Endothelial cell (in vitro differentiated cells): ENCODE results near the gene PLXNB3. TPM values are rescaled to one million over a fixed set of nuclear protein-coding genes. Genes with fewer than 3 reads are reported as not detected.

Source experiments
- DNase-seq: peaks from one replicate; pipeline ENCODE4 v3.0.0; 2021; ENCODE audit warnings: low spot score
- H3K27ac Mint-ChIP-seq: one replicate; pipeline ENCODE4 v1.8.0; 2021; ENCODE audit warnings: mixed read lengths, inconsistent platforms; ENCODE audit not compliant: unreplicated experiment
- H3K27me3 Mint-ChIP-seq: one replicate; pipeline ENCODE4 v1.8.0; 2021; ENCODE audit warnings: mild to moderate bottlenecking, moderate library complexity, mixed read lengths, inconsistent platforms; ENCODE audit not compliant: unreplicated experiment
- H3K36me3 Mint-ChIP-seq: one replicate; pipeline ENCODE4 v1.8.0; 2021; ENCODE audit warnings: mild to moderate bottlenecking, low read depth, mixed read lengths, inconsistent platforms; ENCODE audit not compliant: unreplicated experiment
- H3K4me1 Mint-ChIP-seq: one replicate; pipeline ENCODE4 v1.8.0; 2021; ENCODE audit warnings: mild to moderate bottlenecking, mixed read lengths, inconsistent platforms; ENCODE audit not compliant: unreplicated experiment
- H3K4me3 Mint-ChIP-seq: one replicate; pipeline ENCODE4 v1.8.0; 2021; ENCODE audit warnings: mild to moderate bottlenecking, mixed read lengths, inconsistent platforms; ENCODE audit not compliant: unreplicated experiment
- H3K9me3 Mint-ChIP-seq: one replicate; pipeline ENCODE4 v1.8.0; 2021; ENCODE audit warnings: mixed read lengths, inconsistent platforms; ENCODE audit not compliant: unreplicated experiment
- total RNA-seq: library from RNA; stranded (reverse); fragmentation: NEBNext Ultra II Directional; extraction: Animal tissue kit (Norgen Biotek cat#: 25700); gene quantifications from one replicate; pipeline ENCODE4 v1.2.1, GENCODE V29; 2021; ENCODE audit not compliant: unreplicated experiment
- TF ChIP-seq, protein P1 (sequence below): fragments of 200-600 bp; sonication (generic); IDR thresholded peaks from one replicate; pipeline ENCODE4 v1.5.0; 2021; ENCODE audit warnings: antibody characterized with exemption; ENCODE audit not compliant: unreplicated experiment

The PLXNB3 gene
- total RNA-seq, 1 donor from 2014 or later, result 11.2 TPM

DNA sequence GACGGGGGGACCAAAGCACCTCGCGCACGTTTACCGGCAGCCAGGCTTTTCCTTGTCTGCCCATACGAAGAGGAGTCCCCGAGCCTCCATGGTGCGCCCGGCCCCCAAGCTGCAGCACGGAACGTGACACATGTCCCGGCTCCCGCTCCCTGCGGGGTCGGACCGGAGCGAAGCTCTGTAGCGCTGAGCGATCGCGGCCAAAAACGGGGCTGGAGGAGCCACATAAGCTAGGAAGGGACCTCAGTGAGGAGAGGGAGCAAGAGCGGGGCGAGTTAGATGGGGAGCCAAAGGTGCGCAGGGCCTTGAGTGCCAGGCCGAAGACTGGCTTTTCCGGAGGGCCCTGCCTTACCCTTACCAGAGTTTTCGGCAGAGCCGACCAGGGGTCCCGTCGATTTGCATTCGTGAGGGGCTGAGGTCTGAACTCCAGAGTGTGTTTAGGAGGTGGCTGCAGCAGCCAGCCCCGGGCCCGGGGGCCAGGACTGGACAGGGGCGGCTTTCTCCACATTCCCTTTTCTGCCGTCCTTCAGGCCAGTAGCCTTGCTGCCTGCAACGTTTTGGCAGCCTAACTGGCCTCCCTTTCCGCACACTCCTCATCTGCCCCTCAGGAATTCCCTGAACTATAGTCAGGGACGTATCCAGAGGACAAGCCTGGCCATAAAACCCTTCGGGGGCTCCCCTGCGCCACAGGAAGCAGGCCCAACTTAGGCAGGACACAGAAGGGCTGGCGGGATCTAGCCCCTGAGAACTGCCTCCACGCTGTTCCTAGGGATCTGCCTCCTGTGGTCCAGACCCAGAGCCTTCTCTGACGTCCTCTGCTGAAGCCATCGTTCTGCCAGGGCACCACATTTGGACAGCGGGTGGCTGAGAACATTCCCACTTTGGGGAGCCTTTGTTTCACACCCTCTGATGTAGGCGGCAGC is 31.1 kb downstream of the PLXNB3 start:
- H3K36me3 Mint-ChIP-seq, result no peaks in the 10 kb centered on the region
- no peak overlapping the region for H3K27ac Mint-ChIP-seq
- peaks cover 5% of the 10 kb centered on the region for H3K4me1 Mint-ChIP-seq
- no peaks in the 10 kb centered on the region for H3K9me3 Mint-ChIP-seq
- DNase-seq, result no peak
- TF ChIP-seq, protein P1, sequence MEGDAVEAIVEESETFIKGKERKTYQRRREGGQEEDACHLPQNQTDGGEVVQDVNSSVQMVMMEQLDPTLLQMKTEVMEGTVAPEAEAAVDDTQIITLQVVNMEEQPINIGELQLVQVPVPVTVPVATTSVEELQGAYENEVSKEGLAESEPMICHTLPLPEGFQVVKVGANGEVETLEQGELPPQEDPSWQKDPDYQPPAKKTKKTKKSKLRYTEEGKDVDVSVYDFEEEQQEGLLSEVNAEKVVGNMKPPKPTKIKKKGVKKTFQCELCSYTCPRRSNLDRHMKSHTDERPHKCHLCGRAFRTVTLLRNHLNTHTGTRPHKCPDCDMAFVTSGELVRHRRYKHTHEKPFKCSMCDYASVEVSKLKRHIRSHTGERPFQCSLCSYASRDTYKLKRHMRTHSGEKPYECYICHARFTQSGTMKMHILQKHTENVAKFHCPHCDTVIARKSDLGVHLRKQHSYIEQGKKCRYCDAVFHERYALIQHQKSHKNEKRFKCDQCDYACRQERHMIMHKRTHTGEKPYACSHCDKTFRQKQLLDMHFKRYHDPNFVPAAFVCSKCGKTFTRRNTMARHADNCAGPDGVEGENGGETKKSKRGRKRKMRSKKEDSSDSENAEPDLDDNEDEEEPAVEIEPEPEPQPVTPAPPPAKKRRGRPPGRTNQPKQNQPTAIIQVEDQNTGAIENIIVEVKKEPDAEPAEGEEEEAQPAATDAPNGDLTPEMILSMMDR, result no peak
- H3K27me3 Mint-ChIP-seq, result peaks cover 3% of the 10 kb centered on the region
- H3K4me3 Mint-ChIP-seq, result peak overlapping the region; percentile 95

DNA sequence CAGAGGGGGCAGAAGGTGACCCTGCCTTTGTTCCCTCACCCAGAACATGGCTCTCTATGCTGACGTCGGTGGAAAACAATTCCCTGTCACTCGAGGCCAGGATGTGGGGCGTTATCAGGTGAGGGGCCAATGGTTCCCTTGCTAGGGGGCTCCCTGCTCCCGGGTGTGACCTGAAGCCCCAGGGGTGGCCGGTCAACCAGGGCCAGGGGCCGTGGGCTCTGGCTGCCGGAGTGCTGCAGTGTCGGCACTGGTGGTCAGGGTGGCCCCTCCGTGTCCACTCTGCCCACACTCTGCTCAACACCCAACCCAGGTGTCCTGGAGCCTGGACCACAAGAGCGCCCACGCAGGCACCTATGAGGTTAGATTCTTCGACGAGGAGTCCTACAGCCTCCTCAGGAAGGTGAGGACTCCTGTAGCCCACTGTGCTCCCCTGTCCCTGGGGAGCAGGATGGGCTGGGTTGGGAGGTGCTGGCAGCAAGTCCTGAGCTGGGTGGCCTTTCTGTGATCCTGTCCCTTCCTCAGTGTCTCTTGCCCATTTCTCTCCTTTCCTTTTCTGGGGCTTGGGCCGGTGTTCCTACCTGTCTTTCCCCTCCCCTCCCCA is 33.5 kb downstream of the PLXNB3 start:
- Mint-ChIP-seq H3K9me3 (no peaks in the 10 kb centered on the region), H3K36me3 (no peaks in the 10 kb centered on the region), H3K4me1 (peaks cover 5% of the 10 kb centered on the region), H3K4me3 (no peak overlapping the region), H3K27ac (no peak overlapping the region), H3K27me3 (peaks cover 3% of the 10 kb centered on the region)
- DNase-seq, result no peak
- TF ChIP-seq, protein P1, result no peak

DNA sequence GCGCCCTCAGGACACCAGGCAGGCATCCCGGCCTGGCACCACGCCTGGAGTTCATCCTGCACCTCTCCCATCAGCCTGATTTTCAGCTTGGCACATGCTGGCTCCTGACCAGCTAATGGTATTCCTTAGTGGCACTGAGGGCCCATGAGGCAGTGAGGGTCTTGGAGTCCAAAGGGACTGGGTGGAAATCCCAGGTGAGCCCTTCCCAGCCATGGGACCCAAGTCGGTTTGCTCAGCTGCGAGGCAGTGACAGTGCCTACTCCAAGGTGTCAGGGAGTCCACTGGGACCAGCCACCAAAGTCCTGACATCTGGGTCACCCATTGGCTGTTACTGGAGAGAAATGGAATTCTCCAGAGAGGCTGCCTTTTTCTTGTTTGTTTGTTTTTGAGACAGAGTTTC is 35.3 kb downstream of the PLXNB3 start:
- Mint-ChIP-seq H3K4me1 (no peaks in the 10 kb centered on the region), H3K27ac (no peak overlapping the region), H3K36me3 (no peaks in the 10 kb centered on the region), H3K27me3 (peaks cover 2% of the 10 kb centered on the region), H3K4me3 (no peak overlapping the region), H3K9me3 (no peaks in the 10 kb centered on the region)
- TF ChIP-seq, protein P1, result no peak
- no peak for DNase-seq

DNA sequence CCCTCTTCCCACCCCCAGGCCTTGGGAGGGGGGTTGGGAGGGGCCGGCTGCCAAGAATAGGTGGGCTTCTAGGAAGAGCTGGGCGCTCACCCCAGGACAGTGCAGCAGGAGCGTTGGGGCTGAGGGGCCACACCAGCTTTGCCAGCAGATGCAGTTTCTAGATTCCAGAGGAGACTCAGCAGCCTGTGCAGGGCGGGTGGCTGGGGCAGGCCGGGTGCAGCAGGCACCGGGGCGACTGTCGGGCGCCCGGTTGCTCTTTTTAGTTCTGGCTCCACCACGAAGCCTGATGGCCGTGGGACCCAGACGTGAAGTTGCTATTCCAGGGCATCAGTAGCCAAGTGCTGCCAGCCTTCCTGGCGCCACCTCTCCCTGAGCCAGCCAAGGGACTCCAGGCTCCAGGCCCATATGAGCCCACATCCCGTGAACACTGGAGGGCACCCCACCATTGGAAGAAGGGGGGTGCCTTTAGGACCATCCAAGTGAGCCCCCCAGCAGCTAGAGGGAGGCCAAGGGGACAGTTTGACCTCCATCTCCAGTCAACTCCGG is 36.2 kb downstream of the PLXNB3 start:
- Mint-ChIP-seq H3K36me3 (no peaks in the 10 kb centered on the region), H3K9me3 (no peaks in the 10 kb centered on the region), H3K4me3 (no peak overlapping the region), H3K4me1 (no peaks in the 10 kb centered on the region), H3K27me3 (peaks cover 2% of the 10 kb centered on the region), H3K27ac (no peak overlapping the region)
- no peak for DNase-seq
- TF ChIP-seq, protein P1, result no peak
